Breast epithelium (tissue), 3 donors: ENCODE results near the gene KLHDC8A.

Experiments used
- CTCF ChIP-seq, 3 donors: fragments of 450-650 bp; IDR thresholded peaks; one replicate each; pipeline ENCODE4 v1.5.1; 2016 to 2017; ENCODE audit warnings: antibody characterized with exemption in 3 of 3, mild to moderate bottlenecking in 3 of 3, moderate library complexity in 3 of 3
- POLR2A ChIP-seq: fragments of 450-650 bp; IDR thresholded peaks from one replicate; pipeline ENCODE4 v1.6.1; 2016; ENCODE audit warnings: antibody characterized with exemption, mild to moderate bottlenecking, moderate library complexity

- no peak for TF ChIP-seq CTCF (IDR thresholded peaks at IDR 0.05)
- TF ChIP-seq POLR2A: no peak
These were observed 845 bp upstream of the KLHDC8A start for GRCh38 chr1:205357567-205357966.
